Left lung (tissue), 10 donors: ENCODE results near the gene IPO13. TPM values are rescaled to one million over a fixed set of nuclear protein-coding genes. Genes with fewer than 3 reads are reported as not detected.

ENCODE experiments used
- ATAC-seq: fragments of 200-7000 bp; cut with Tn5 transposase; one replicate; pipeline ENCODE4 v1.9.1; 2020; ENCODE audit warnings: moderate library complexity
- DNase-seq, 4 donors: peaks; one replicate each; pipeline ENCODE4 v3.0.0-alpha.2; 2013 to 2020
- H3K27ac ChIP-seq, 2 donors: fragments of 200-600 bp; sonication (generic) in 1 of 2; one replicate each; pipeline versions ENCODE4 v1.5.0 to v1.8.0; 2020 to 2021
- H3K27me3 ChIP-seq, 2 donors: fragments of 200-600 bp; sonication (generic) in 1 of 2; one replicate each; pipeline versions ENCODE4 v1.5.0 to v1.8.0; 2020 to 2021
- H3K36me3 ChIP-seq, 2 donors: fragments of 200-600 bp; sonication (generic) in 1 of 2; one replicate each; pipeline versions ENCODE4 v1.5.0 to v1.8.0; 2020 to 2021
- H3K4me1 ChIP-seq, 2 donors: fragments of 200-600 bp; one replicate each; pipeline ENCODE4 v1.8.0; 2021
- H3K4me3 ChIP-seq, 2 donors: fragments of 200-600 bp; sonication (generic) in 1 of 2; one replicate each; pipeline versions ENCODE4 v1.5.0 to v1.8.0; 2020 to 2021; ENCODE audit warnings: mild to moderate bottlenecking in 1 of 2
- H3K9me3 ChIP-seq, 2 donors: fragments of 200-600 bp; sonication (generic) in 1 of 2; one replicate each; pipeline versions ENCODE4 v1.5.0 to v1.8.0; 2020 to 2021
- CTCF ChIP-seq, 2 donors: fragments of 200-600 bp; sonication (generic) in 1 of 2; IDR thresholded peaks; one replicate each; pipeline versions ENCODE4 v1.5.0 to v1.8.0; 2021; ENCODE audit warnings: antibody characterized with exemption in 2 of 2
- intact Hi-C, 2 donors: fragments of 100-400 bp; cut with DNase I; formaldehyde crosslinking; loops; one replicate each; pipeline versions ENCODE4 v1.11.2 to v1.14.2; 2022
- polyA plus RNA-seq, 6 donors: library from polyadenylated mRNA; unstranded; fragments of 120-200 nt; gene quantifications; one replicate each; pipeline ENCODE4 v1.2.1, GENCODE V29; 2013; ENCODE audit not compliant: insufficient read length in 6 of 6
- total RNA-seq, 2 donors: library from RNA; stranded (reverse); fragmentation: NEBNext Ultra II Directional; extraction: Animal tissue kit (Norgen Biotek cat#: 25700); gene quantifications; one replicate each; pipeline ENCODE4 v1.2.1, GENCODE V29; 2021
- donor health status: DM: no; HTN: yes; CAD: no.
- donor health status: DM: no; HTN: no; CAD: no.

The IPO13 gene
- total and polyA plus RNA-seq, 8 donors, result 18.0 to 33.4 (median 22.0) TPM

GRCh38 chr1:43961692-43962091 is 14.9 kb downstream of the IPO13 start:
- intact Hi-C loops, result no loop called here
- TF ChIP-seq CTCF (IDR thresholded peaks at IDR 0.05), result no peak
- ATAC-seq, result no peak
- H3K27me3 ChIP-seq, result no peaks in the 10 kb centered on the region
- H3K9me3 ChIP-seq, result no peaks in the 10 kb centered on the region
- H3K4me3 ChIP-seq, result no peak overlapping the region
- H3K27ac ChIP-seq, result no peak overlapping the region
- H3K36me3 ChIP-seq, result peaks cover 0 to 74% of the 10 kb centered on the region in 2 donors
- no peaks in the 10 kb centered on the region for H3K4me1 ChIP-seq
- no peak for DNase-seq

GRCh38 chr1:43962324-43962723 is 15.6 kb downstream of the IPO13 start:
- no peaks in the 10 kb centered on the region for H3K9me3 ChIP-seq
- ATAC-seq (no peak), DNase-seq (no peak)
- H3K27ac ChIP-seq, result no peak overlapping the region
- no peak overlapping the region for H3K4me3 ChIP-seq
- no peaks in the 10 kb centered on the region for H3K4me1 ChIP-seq
- H3K36me3 ChIP-seq, result peaks cover 0 to 74% of the 10 kb centered on the region in 2 donors
- no peak for TF ChIP-seq CTCF (IDR thresholded peaks at IDR 0.05)
- intact Hi-C loops, result no loop called here
- no peaks in the 10 kb centered on the region for H3K27me3 ChIP-seq

- no peaks in the 10 kb centered on the region for H3K9me3 ChIP-seq
- H3K27me3 ChIP-seq, result no peaks in the 10 kb centered on the region
- no peak overlapping the region for H3K4me3 ChIP-seq
- intact Hi-C loops, result no loop called here
- DNase-seq (no peak), ATAC-seq (no peak)
- TF ChIP-seq CTCF (IDR thresholded peaks at IDR 0.05), result no peak
- H3K4me1 ChIP-seq, result no peaks in the 10 kb centered on the region
- H3K27ac ChIP-seq, result no peak overlapping the region
- H3K36me3 ChIP-seq, result peaks cover 0 to 74% of the 10 kb centered on the region in 2 donors
Measured at GRCh38 chr1:43963006-43963405, 16.3 kb downstream of the IPO13 start.

- H3K36me3 ChIP-seq, result peaks cover 0 to 65% of the 10 kb centered on the region in 2 donors
- intact Hi-C loops, result no loop called here
Measured at GRCh38 chr1:43963890-43964289, 17.1 kb downstream of the IPO13 start.

GRCh38 chr1:43965316-43965715 is 18.6 kb downstream of the IPO13 start:
- TF ChIP-seq CTCF (IDR thresholded peaks at IDR 0.05), result no peak
- Histone ChIP-seq H3K27ac (no peak overlapping the region), H3K4me1 (peaks cover 2% of the 10 kb centered on the region in 2 donors), H3K9me3 (no peaks in the 10 kb centered on the region), H3K27me3 (no peaks in the 10 kb centered on the region), H3K4me3 (no peak overlapping the region), H3K36me3 (peaks cover 0 to 51% of the 10 kb centered on the region in 2 donors)
- intact Hi-C loops, result no loop called here
- DNase-seq (no peak), ATAC-seq (no peak)

More at GRCh38 chr1:43963890-43964289, 17.1 kb downstream of the IPO13 start:
- no peak for TF ChIP-seq CTCF (IDR thresholded peaks at IDR 0.05)
- ATAC-seq (no peak), DNase-seq (no peak)
- Histone ChIP-seq H3K9me3 (no peaks in the 10 kb centered on the region), H3K4me1 (no peaks in the 10 kb centered on the region), H3K4me3 (no peak overlapping the region), H3K27me3 (no peaks in the 10 kb centered on the region), H3K27ac (no peak overlapping the region)
